Measurements from ENCODE around the gene WDR33.

The WDR33 gene

DNA sequence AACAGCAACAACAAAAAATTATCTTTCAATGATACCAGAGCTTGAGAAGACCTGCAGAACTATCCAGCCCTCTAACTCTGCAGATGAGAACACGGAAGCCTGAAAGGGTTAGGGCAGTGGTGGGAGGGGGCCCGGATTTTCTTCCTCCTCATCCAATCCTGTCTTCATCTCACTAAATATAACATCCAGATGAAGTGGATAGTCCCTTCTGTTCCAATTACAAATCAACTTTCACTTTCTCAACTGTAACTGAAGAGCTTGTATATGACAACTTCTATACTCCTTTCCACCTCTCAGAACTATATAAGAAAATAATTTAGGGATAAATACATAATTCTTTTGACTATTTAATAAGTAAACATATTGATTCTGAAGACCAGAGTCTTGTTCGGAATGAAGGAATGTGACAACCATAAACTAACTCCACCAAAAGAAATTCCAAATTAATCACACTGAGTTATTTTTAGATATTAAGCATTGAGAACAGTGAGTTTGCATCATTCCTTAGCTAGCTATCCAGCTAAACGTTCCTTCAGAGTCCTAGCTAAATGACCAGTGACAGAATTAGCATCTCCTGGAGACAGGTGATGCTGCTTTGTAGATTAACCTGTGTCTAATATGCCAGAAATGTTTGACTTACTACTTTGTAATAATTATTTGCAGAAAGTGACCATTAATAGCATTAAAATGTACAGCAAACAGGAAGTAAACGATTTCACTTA, 77.0 kb downstream of the WDR33 start:
- no peak overlapping the region for H3K4me3 ChIP-seq (ENCODE audit: low read length)
- TF ChIP-seq, protein P1, sequence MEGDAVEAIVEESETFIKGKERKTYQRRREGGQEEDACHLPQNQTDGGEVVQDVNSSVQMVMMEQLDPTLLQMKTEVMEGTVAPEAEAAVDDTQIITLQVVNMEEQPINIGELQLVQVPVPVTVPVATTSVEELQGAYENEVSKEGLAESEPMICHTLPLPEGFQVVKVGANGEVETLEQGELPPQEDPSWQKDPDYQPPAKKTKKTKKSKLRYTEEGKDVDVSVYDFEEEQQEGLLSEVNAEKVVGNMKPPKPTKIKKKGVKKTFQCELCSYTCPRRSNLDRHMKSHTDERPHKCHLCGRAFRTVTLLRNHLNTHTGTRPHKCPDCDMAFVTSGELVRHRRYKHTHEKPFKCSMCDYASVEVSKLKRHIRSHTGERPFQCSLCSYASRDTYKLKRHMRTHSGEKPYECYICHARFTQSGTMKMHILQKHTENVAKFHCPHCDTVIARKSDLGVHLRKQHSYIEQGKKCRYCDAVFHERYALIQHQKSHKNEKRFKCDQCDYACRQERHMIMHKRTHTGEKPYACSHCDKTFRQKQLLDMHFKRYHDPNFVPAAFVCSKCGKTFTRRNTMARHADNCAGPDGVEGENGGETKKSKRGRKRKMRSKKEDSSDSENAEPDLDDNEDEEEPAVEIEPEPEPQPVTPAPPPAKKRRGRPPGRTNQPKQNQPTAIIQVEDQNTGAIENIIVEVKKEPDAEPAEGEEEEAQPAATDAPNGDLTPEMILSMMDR (IDR thresholded peaks at IDR 0.05; ENCODE audit: insufficient read depth, low read depth, low read length, missing control alignments) = no peak
- DNase-seq (ENCODE audit: low read depth) = no peak

DNA sequence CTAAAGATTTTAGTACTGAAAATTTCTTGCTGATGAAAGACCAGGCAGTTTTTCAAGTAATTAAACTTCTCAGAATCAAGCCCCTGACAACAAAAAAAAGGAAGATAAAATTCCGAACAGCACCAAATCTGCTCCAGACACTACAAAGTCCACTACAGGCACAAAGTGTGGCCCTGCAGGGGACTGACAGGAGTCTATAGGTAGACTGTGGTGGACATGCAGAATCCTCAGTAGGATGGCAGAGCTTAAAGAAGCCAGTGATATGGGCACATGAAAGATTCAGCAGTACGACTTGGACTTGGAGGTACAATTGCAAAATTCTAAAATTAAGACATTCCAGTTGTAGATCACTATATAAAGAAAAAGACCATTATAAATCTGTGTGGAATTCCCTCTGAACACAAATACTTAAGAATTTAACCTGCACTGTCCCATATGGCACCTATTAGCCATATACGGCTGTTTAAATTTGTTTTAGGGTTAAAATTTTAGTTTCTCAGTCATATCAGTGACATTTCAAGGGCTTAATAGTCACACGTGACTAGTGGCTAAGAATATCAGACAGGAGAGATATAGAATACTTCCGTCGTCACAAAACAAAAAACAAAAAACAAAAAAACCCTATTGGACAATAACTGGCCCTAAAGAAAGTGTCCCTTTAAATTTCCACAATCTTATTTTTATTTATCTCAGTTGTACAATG, 77.7 kb downstream of the WDR33 start:
- no peak for DNase-seq (ENCODE audit: low read depth)
- TF ChIP-seq, protein P1 (IDR thresholded peaks at IDR 0.05; ENCODE audit: insufficient read depth, low read depth, low read length, missing control alignments) = no peak
- H3K4me3 ChIP-seq (ENCODE audit: low read length) = no peak overlapping the region

DNA sequence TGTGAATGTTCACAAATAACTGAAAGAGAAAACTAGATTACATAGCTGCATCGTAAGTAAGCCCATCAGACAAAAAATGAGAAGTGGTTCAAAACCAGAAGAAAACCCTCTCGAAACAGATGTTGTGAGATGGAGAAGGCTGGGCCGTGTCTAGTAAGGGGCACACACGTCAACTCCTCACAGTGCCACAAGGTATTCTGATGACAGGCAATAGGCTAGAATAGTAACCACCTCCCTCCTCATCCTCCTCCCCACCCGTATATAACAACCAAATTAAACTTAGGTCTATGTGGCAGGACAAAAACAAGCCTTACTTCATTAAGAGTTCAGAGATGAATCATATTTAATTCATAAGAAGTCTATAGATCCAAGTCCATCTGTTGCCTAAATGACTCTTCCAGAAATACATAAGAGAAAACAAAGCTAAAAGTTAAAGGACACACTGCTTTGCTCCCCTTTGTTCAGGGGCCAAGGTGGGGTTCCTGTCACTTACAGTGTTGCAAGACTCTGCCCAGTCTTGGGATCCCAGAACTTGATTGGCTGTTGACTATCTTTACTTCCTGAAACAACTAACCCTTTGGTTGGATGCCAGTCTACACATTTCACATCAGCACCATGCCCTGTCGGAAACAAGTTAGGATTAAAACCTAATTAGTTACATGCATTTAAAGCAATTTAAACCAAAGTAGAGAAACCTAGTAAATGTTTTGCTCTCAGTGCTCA, 84.7 kb downstream of the WDR33 start:
- TF ChIP-seq, protein P1 (IDR thresholded peaks at IDR 0.05; ENCODE audit: insufficient read depth, low read depth, low read length, missing control alignments) = no peak
- DNase-seq (ENCODE audit: low read depth) = no peak
- H3K4me3 ChIP-seq (ENCODE audit: low read length) = no peak overlapping the region

DNA sequence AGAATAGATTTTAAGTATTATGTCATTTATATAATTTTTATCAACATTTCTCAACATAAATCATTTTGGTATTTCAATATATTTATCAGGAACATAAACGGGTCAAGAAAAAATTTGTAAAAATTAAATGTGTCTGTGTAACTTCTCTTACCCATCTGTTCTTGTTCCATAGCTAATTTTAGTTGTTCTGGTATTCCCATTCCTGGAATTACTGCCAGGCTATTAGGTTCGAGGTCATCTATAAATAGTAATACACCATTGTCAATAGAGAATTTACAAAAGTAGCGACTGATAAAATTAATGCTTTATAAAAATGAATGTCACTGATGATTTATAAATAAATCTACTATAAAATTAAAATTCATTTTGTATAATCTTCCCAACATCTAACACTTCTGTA, 88.2 kb downstream of the WDR33 start:
- DNase-seq (ENCODE audit: low read depth) = no peak
- TF ChIP-seq, protein P1 (IDR thresholded peaks at IDR 0.05; ENCODE audit: insufficient read depth, low read depth, low read length, missing control alignments) = no peak
- H3K4me3 ChIP-seq (ENCODE audit: low read length) = no peak overlapping the region

DNA sequence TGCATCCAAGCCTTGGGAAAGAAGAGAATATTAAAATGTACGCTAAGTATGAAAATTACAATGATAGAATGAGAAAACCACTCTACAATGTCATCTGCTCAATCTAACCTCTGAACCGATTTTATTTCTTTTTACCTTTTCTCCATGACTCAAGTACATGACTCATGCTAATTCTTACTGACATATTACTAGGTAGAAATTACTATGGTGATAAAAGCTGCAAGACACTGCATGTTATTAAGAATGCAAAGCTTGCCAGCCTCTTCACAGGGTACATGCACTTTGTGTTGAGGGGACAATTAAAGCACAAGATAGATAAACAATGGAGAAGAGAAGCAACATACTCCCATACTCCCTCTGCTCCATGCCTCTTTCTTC, 89.0 kb downstream of the WDR33 start:
- TF ChIP-seq, protein P1 (IDR thresholded peaks at IDR 0.05; ENCODE audit: insufficient read depth, low read depth, low read length, missing control alignments) = no peak
- peak; percentile 78 for DNase-seq (ENCODE audit: low read depth)
- no peak overlapping the region for H3K4me3 ChIP-seq (ENCODE audit: low read length)

DNA sequence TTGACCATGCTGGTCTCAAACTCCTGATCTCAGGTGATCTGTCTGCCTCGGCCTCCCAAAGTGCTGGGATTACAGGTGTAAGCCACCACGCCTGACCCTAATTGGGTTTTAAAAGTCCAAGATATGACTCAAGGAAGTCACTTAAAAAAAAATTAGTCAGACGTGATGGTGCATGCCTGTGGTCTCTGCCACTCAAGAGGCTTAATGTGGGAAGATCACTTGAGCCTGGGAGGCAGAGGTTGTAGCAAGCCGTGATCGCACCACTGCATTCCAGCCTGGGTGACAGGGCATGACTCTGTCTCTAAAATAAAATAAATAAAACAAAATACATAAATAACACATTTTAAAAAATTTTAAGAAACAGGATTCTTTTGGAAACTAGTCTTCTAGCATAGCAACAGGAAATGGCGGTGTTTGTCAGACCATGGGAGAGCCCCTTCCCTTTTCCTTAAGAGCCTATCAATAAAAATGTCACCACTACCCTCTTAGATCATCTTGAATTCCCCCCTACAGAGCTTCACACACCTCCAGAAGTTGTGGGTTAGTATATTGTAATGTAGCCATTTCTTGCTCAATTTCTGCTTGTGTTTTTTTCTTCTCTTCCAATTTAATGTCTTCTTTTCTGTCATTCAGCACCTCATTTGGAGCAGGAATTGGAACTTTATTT, 89.5 kb downstream of the WDR33 start:
- no peak overlapping the region for H3K4me3 ChIP-seq (ENCODE audit: low read length)
- peak; percentile 73 for DNase-seq (ENCODE audit: low read depth)
- TF ChIP-seq, protein P1 (IDR thresholded peaks at IDR 0.05; ENCODE audit: insufficient read depth, low read depth, low read length, missing control alignments) = no peak

Data from epithelial cell of esophagus (primary cell).